ENCODE measurements around the gene LRP1. TPM values are rescaled to one million over a fixed set of nuclear protein-coding genes. Genes with fewer than 3 reads are reported as not detected.

The LRP1 gene
- total RNA-seq, 1 donor from 2014 or later, result 477 TPM

GRCh38 chr12:57091638-57092528 is 36.4 kb upstream of the LRP1 start:
- peaks cover 0 to 49% of the 10 kb centered on the region in 2 donors for H3K36me3 ChIP-seq
- H3K27me3 ChIP-seq, result no peaks in the 10 kb centered on the region
- peak overlapping the region; percentile 81 to 89 for H3K4me3 ChIP-seq
- intact Hi-C loops (cut with DNase I), result no loop called here
- peak overlapping the region; percentile 100 for H3K27ac ChIP-seq
- H3K9me3 ChIP-seq, result no peaks in the 10 kb centered on the region
- H3K4me1 ChIP-seq, result peaks cover 67% of the 10 kb centered on the region
- DNase-seq (ENCODE audit: extremely low spot score in 2 of 2), result no peak
- TF ChIP-seq CTCF (IDR thresholded peaks at IDR 0.05) (no peak), POLR2A (IDR thresholded peaks at IDR 0.05) (no peak), POLR2AphosphoS5 (IDR thresholded peaks at IDR 0.05; ENCODE audit: insufficient read depth in 1 of 2, low read depth in 1 of 2) (no peak)

- Histone ChIP-seq H3K4me3 (no peak overlapping the region), H3K4me1 (peaks cover 74% of the 10 kb centered on the region), H3K36me3 (peaks cover 0 to 53% of the 10 kb centered on the region in 2 donors), H3K27me3 (no peaks in the 10 kb centered on the region), H3K9me3 (no peaks in the 10 kb centered on the region), H3K27ac (peak overlapping the region; percentile 100)
- TF ChIP-seq POLR2A (IDR thresholded peaks at IDR 0.05), result no peak
- TF ChIP-seq CTCF (IDR thresholded peaks at IDR 0.05), result no peak
- TF ChIP-seq POLR2AphosphoS5 (IDR thresholded peaks at IDR 0.05; ENCODE audit: insufficient read depth in 1 of 2, low read depth in 1 of 2), result no peak
- DNase-seq (ENCODE audit: extremely low spot score in 2 of 2), result no peak
- intact Hi-C loops (cut with DNase I), result no loop called here
Measured at GRCh38 chr12:57092529-57092862, 35.8 kb upstream of the LRP1 start.

GRCh38 chr12:57092876-57093414 is 35.3 kb upstream of the LRP1 start:
- H3K4me3 ChIP-seq, result peak overlapping the region in 1 of 2 donors; percentile 25
- H3K36me3 ChIP-seq, result peaks cover 0 to 53% of the 10 kb centered on the region in 2 donors
- no peaks in the 10 kb centered on the region for H3K9me3 ChIP-seq
- peak overlapping the region; percentile 100 for H3K27ac ChIP-seq
- intact Hi-C loops (cut with DNase I), result no loop called here
- no peaks in the 10 kb centered on the region for H3K27me3 ChIP-seq
- TF ChIP-seq POLR2A (IDR thresholded peaks at IDR 0.05), result no peak
- no peak for DNase-seq (ENCODE audit: extremely low spot score in 2 of 2)
- H3K4me1 ChIP-seq, result peaks cover 74% of the 10 kb centered on the region

- DNase-seq (ENCODE audit: extremely low spot score in 2 of 2), result peak in 1 of 2 donors; percentile 95
- TF ChIP-seq CTCF (IDR thresholded peaks at IDR 0.05) (no peak), POLR2A (IDR thresholded peaks at IDR 0.05) (no peak), POLR2AphosphoS5 (IDR thresholded peaks at IDR 0.05; ENCODE audit: insufficient read depth in 1 of 2, low read depth in 1 of 2) (peak in 1 of 2 donors; percentile 28)
- peak overlapping the region in 1 of 2 donors; percentile 25 for H3K4me3 ChIP-seq
Measured at GRCh38 chr12:57093415-57094207, 34.7 kb upstream of the LRP1 start.

More at GRCh38 chr12:57093415-57094207, 34.7 kb upstream of the LRP1 start:
- peaks cover 74% of the 10 kb centered on the region for H3K4me1 ChIP-seq
- H3K27me3 ChIP-seq, result no peaks in the 10 kb centered on the region
- intact Hi-C loops (cut with DNase I), result no loop called here
- H3K27ac ChIP-seq, result peak overlapping the region; percentile 100
- H3K36me3 ChIP-seq, result peaks cover 0 to 58% of the 10 kb centered on the region in 2 donors
- no peaks in the 10 kb centered on the region for H3K9me3 ChIP-seq

All from vagina (tissue), 2 donors.